Measurements from ENCODE around the gene NAT16.
A peak's percentile ranks its signal among the peaks of the same experiment; 100 is the strongest.

GRCh38 chr7:101169838-101170551, 10.1 kb downstream of the NAT16 start:
- TF ChIP-seq CTCF (IDR thresholded peaks at IDR 0.05; ENCODE audit: borderline replicate concordance, extremely low read depth, low read length, poor library complexity, severe bottlenecking) (peak; percentile 98), EZH2 (IDR thresholded peaks at IDR 0.05; ENCODE audit: borderline replicate concordance, low read depth, low read length, severe bottlenecking) (no peak)

All from DND-41 (cell line).